K562 (cell line): ENCODE measurements around the gene ARRB2. TPM values are rescaled to one million over a fixed set of nuclear protein-coding genes. Genes with fewer than 3 reads are reported as not detected.

ENCODE experiments used
- ATAC-seq: fragments of 200-7000 bp; cut with Tn5 transposase; 3 replicates; pipeline ENCODE4 v1.9.1; 2020; ENCODE audit warnings: moderate library complexity
- BruUV-seq: library from RNA; stranded (reverse); fragments of 400-500 nt; replicated peaks from 2 replicates; lab custom pipeline; 2021; lab: Mats Ljungman, UMichigan
- CTCF ChIA-PET: fragments of 300-600 bp; formaldehyde crosslinking; extraction: SDS; loops from one replicate; lab custom pipeline; 2021; ENCODE audit warnings: low intra/inter-chr PET ratio; lab: Yijun Ruan, JAX
- POLR2A ChIA-PET: fragments of 300-600, 350-650 bp; sonication (Branson Sonifier 250); formaldehyde crosslinking; extraction: SDS; loops from one replicate; lab custom pipeline; 2021; ENCODE audit warnings: antibody characterized with exemption, inconsistent platforms; lab: Yijun Ruan, JAX
- DNase-seq, 4 experiments: peaks; one replicate each; pipeline versions ENCODE4 v3.0.0 to v3.0.0-alpha.2; 2011 to 2018; ENCODE audit warnings: low spot score in 3 of 4, mixed read lengths in 3 of 4; ENCODE audit errors: extremely low read depth in 1 of 4
- FAIRE-seq: peaks from 2 replicates; lab custom pipeline; 2011; peaks lifted over from hg19 to GRCh38; lab: Jason Lieb, UNC
- H2AFZ ChIP-seq: 2 replicates; pipeline ENCODE4 v1.6.0; 2011; ENCODE audit warnings: low read depth, low read length, control low read depth, inconsistent platforms
- H3K27ac ChIP-seq: fragments of 200-600 bp; 3 replicates; pipeline ENCODE4 v1.8.0; 2011; ENCODE audit warnings: low read depth, mild to moderate bottlenecking, control low read depth, inconsistent platforms, low read length, moderate library complexity, mixed read lengths; ENCODE audit errors: extremely low read depth
- H3K27me3 ChIP-seq, 2 experiments: fragments of 300-600 bp in 1 of 2; 2 replicates in 1 of 2; 3 replicates in 1 of 2; pipeline versions ENCODE4 v1.6.0 to v1.8.0; 2011; ENCODE audit warnings: inconsistent platforms in 2 of 2, low read length in 2 of 2, mild to moderate bottlenecking in 1 of 2, mixed read lengths in 1 of 2, moderate library complexity in 1 of 2; ENCODE audit not compliant: control insufficient read depth in 2 of 2, insufficient read depth in 2 of 2
- H3K36me3 ChIP-seq: fragments of 300-600 bp; 3 replicates; pipeline ENCODE4 v1.8.0; 2011; ENCODE audit warnings: mild to moderate bottlenecking, low read length, inconsistent platforms; ENCODE audit not compliant: control insufficient read depth, insufficient read depth
- H3K4me1 ChIP-seq, 2 experiments: fragments of 200-600 bp in 1 of 2; replicated peaks in 1 of 2; 2 replicates in 1 of 2; 3 replicates in 1 of 2; pipeline versions ENCODE4 v1.5.1 to v1.8.0; 2011; ENCODE audit warnings: inconsistent platforms in 2 of 2, low read length in 2 of 2, mild to moderate bottlenecking in 1 of 2, mixed read lengths in 1 of 2, moderate library complexity in 1 of 2; ENCODE audit not compliant: control insufficient read depth in 2 of 2, insufficient read depth in 2 of 2
- H3K4me2 ChIP-seq: 2 replicates; pipeline ENCODE4 v1.6.1; 2011; ENCODE audit warnings: low read length, control low read depth, inconsistent platforms, mixed read lengths; ENCODE audit not compliant: insufficient read depth
- H3K4me3 ChIP-seq: fragments of 200-600 bp; sonication (generic), shearing (Covaris generic); 2 replicates; pipeline ENCODE4 v1.5.1; 2016; ENCODE audit warnings: control low read depth, inconsistent platforms
- H3K79me2 ChIP-seq: fragments of 200-600 bp; 3 replicates; pipeline ENCODE4 v1.8.0; 2011; ENCODE audit warnings: low read length, inconsistent platforms; ENCODE audit not compliant: control insufficient read depth, insufficient read depth
- H3K9ac ChIP-seq, 2 experiments: 2 replicates each; pipeline versions ENCODE4 v1.6.0 to v1.6.1; 2011; ENCODE audit warnings: low read depth in 2 of 2, low read length in 2 of 2, control low read depth in 1 of 2, inconsistent platforms in 1 of 2, mild to moderate bottlenecking in 1 of 2, mixed read lengths in 1 of 2; ENCODE audit not compliant: insufficient read depth in 1 of 2
- H3K9me1 ChIP-seq: one replicate; pipeline ENCODE4 v1.6.0; 2011; ENCODE audit warnings: inconsistent platforms, mild to moderate bottlenecking, low read length, moderate library complexity; ENCODE audit not compliant: control insufficient read depth, insufficient read depth
- H3K9me3 ChIP-seq: replicated peaks from 2 replicates; pipeline ENCODE4 v1.5.1; 2011; ENCODE audit warnings: low read depth, low read length, inconsistent platforms; ENCODE audit not compliant: control insufficient read depth, insufficient read depth
- H4K20me1 ChIP-seq: replicated peaks from 2 replicates; pipeline ENCODE4 v1.6.1; 2011; ENCODE audit warnings: low read length, inconsistent platforms, mixed read lengths; ENCODE audit not compliant: control insufficient read depth, insufficient read depth
- ARID2 ChIP-seq: fragments of 450-650 bp; IDR thresholded peaks from 2 replicates; pipeline ENCODE4 v1.6.1; 2017; ENCODE audit warnings: antibody characterized with exemption, mild to moderate bottlenecking
- BCL6 ChIP-seq: fragments of 250-450 bp; sonication (Bioruptor Pico); IDR thresholded peaks from 2 replicates; pipeline ENCODE4 v1.4.0; 2020
- C11orf30 ChIP-seq: fragments of 450-650 bp; IDR thresholded peaks from 2 replicates; pipeline ENCODE4 v1.6.1; 2016; ENCODE audit warnings: low read depth, mild to moderate bottlenecking
- CBFA2T2 ChIP-seq: fragments of 450-650 bp; conservative IDR thresholded peaks from 2 replicates; pipeline ENCODE4 v1.6.1; 2017; ENCODE audit warnings: mild to moderate bottlenecking
- CTBP1 ChIP-seq: fragments of 450-650 bp; IDR thresholded peaks from 2 replicates; pipeline ENCODE4 v1.6.1; 2016; ENCODE audit warnings: borderline replicate concordance
- KLF16 ChIP-seq: IDR thresholded peaks from 2 replicates; pipeline ENCODE4 v1.6.1; 2016; ENCODE audit warnings: antibody characterized with exemption
- MEIS2 ChIP-seq: fragments of 450-650 bp; IDR thresholded peaks from 2 replicates; pipeline ENCODE4 v1.6.1; 2014; ENCODE audit warnings: mild to moderate bottlenecking; ENCODE audit not compliant: partially characterized antibody
- MIER1 ChIP-seq: fragments of 450-650 bp; IDR thresholded peaks from 2 replicates; pipeline ENCODE4 v1.6.1; 2016; ENCODE audit warnings: antibody characterized with exemption, mild to moderate bottlenecking, low read depth
- NEUROD1 ChIP-seq: fragments of 150-350 bp; IDR thresholded peaks from 2 replicates; pipeline ENCODE4 v1.6.1; 2014; ENCODE audit warnings: borderline replicate concordance, low read length, low read depth; ENCODE audit not compliant: partially characterized antibody
- RCOR1 ChIP-seq, 2 experiments: IDR thresholded peaks; 2 replicates each; pipeline ENCODE4 v1.6.1; 2012; ENCODE audit warnings: low read depth in 2 of 2, low read length in 2 of 2, borderline replicate concordance in 1 of 2, improper control_type of control experiment in 1 of 2
- RNF219 ChIP-seq: fragments of 250-450 bp; sonication (Bioruptor Pico); IDR thresholded peaks from 2 replicates; pipeline ENCODE4 v1.5.0; 2022; ENCODE audit warnings: mild to moderate bottlenecking
- SP2 ChIP-seq: IDR thresholded peaks from 2 replicates; pipeline ENCODE4 v1.6.1; 2011; ENCODE audit warnings: mild to moderate bottlenecking, low read depth, low read length, moderate library complexity; ENCODE audit not compliant: poor library complexity, severe bottlenecking; ENCODE audit errors: extremely low read depth
- SPI1 ChIP-seq: IDR thresholded peaks from 2 replicates; pipeline ENCODE4 v1.6.1; 2011; ENCODE audit warnings: low read depth, low read length, control low read depth, borderline replicate concordance
- TAF9B ChIP-seq: fragments of 450-650 bp; IDR thresholded peaks from 2 replicates; pipeline ENCODE4 v1.6.1; 2018; ENCODE audit warnings: mild to moderate bottlenecking; ENCODE audit not compliant: partially characterized antibody
- USF1 ChIP-seq: sonication (generic); formaldehyde crosslinking; IDR thresholded peaks from 2 replicates; pipeline ENCODE4 v1.9.0; 2022; ENCODE audit warnings: mild to moderate bottlenecking, missing genetic modification reagents
- ZBTB17 ChIP-seq: fragments of 450-650 bp; formaldehyde crosslinking; IDR thresholded peaks from 2 replicates; pipeline ENCODE4 v1.4.0; 2020; ENCODE audit warnings: mild to moderate bottlenecking
- ZFP30 ChIP-seq: fragments of 250-450 bp; sonication (Bioruptor Pico); IDR thresholded peaks from 2 replicates; pipeline ENCODE4 v1.8.0; 2022; ENCODE audit warnings: moderate library complexity, mild to moderate bottlenecking, inconsistent platforms, borderline replicate concordance
- ZNF584 ChIP-seq: fragments of 200-800 bp; sonication (Bioruptor generic); IDR thresholded peaks from 2 replicates; pipeline ENCODE4 v1.6.1; 2016; ENCODE audit warnings: low read depth, mild to moderate bottlenecking, missing genetic modification characterization, missing compliant biosample characterization
- ZNF76 ChIP-seq: fragments of 250-450 bp; sonication (Bioruptor Pico); IDR thresholded peaks from 2 replicates; pipeline ENCODE4 v1.4.0; 2020; ENCODE audit warnings: mild to moderate bottlenecking, moderate library complexity, borderline replicate concordance
- WGBS: fragments of 100-300 bp; shearing (Covaris generic); methylation state at CpG from one replicate; pipeline ENCODE4 v1.1.6; 2016; ENCODE audit warnings: low coverage, mixed read lengths; ENCODE audit not compliant: insufficient coverage; ENCODE audit errors: missing lambda C conversion rate; 5-methylcytosine and 5-hydroxymethylcytosine counted together
- in situ Hi-C: fragments of 300-500 bp; cut with MboI; formaldehyde crosslinking; loops from 4 replicates; pipeline ENCODE4 v1.15.0; 2018; ENCODE audit warnings: inconsistent platforms, mixed read lengths
- intact Hi-C: fragments of 100-400 bp; cut with micrococcal nuclease; formaldehyde crosslinking; loops from 2 replicates; pipeline ENCODE4 v1.14.2; 2022
- polyA plus RNA-seq, 8 experiments: library from polyadenylated mRNA; depleted of rRNA in 4 of 8; stranded (reverse) in 5 of 8; unstranded in 3 of 8; fragments of >200 nt; fragmentation: Nextera tagmentation in 2 of 8; fragmentation: Illumina TruSeq in 1 of 8; extraction: Ambion mirVana in 2 of 8; extraction: Trizol in 1 of 8; gene quantifications; 2 replicates each; pipeline versions ENCODE4 v1.2.1 to v1.2.3, GENCODE V29; 2011 to 2014; ENCODE audit warnings: inconsistent platforms in 1 of 8, missing spikeins in 1 of 8
- total RNA-seq, 7 experiments: library from RNA; depleted of rRNA in 6 of 7; stranded (reverse); fragments of >200 nt in 6 of 7; fragmentation: Illumina TruSeq in 2 of 7; extraction: Trizol in 2 of 7; gene quantifications; 2 replicates each; pipeline versions ENCODE4 v1.2.1 to v1.2.3, GENCODE V29; 2011 to 2021; ENCODE audit warnings: low replicate concordance in 1 of 7

The ARRB2 gene
- total and polyA plus RNA-seq, 9 of the 15 experiments (the other 6 are each of a cell fraction or from before 2014, with no cell fraction given): 0.79 to 15.3 (median 8.8) TPM

DNA sequence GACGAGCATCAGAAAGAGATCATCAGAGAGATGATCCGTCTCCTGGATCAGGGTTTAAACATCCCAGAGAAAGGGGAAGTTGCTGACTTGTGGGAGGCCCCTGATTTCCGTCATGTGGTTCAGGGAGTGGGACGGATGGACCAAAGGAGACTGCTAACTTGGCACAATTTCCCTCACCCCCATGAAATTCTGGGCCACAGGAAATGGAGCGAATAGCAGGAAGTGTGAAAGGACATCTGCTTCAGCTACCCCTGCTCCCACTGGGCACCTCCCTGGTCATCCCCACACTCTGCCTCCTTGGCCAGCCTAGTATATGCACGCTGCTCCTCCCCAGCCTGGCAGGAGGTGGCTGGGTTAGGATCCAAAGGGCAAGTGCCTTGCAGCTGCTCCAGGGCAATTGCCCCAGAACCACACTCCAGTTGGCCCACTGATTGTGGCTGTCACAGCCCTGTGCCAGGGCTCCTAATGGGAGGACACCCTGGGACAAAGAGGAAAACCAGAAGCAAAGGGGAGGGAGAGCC lies 1.3 kb downstream of the ARRB2 start:
- no peak for DNase-seq
- H4K20me1 ChIP-seq: 0 out of 2 replicates have a peak, but pooled peaks cover 4% of the 10 kb centered on the region
- ChIA-PET CTCF (no interaction called here), POLR2A (no interaction called here)
- 24% methylated on average over 5 of the region's 6 CpGs for WGBS
- no peak for ATAC-seq
- intact Hi-C loops: loop anchor here (2.0 kb wide), 2 partner anchors 19 to 79 kb away; partner anchors contain the start of gene MED11
- in situ Hi-C loops: loop anchor here (5.0 kb wide), 1 partner anchor 171 kb away; no protein-coding TSS in a partner anchor
- H3K9me3 ChIP-seq: no peaks in the 10 kb centered on the region
- H2AFZ ChIP-seq: no peak overlapping the region
- H3K27ac ChIP-seq: no peak overlapping the region
- no peak overlapping the region; the same call in 1 of the 2 replicates for H3K4me2 ChIP-seq
- H3K27me3 ChIP-seq: no peaks in the 10 kb centered on the region
- H3K9me1 ChIP-seq: no peaks in the 10 kb centered on the region
- no peaks in the 10 kb centered on the region for H3K36me3 ChIP-seq
- H3K4me3 ChIP-seq: no peak overlapping the region
- no peak overlapping the region for H3K9ac ChIP-seq
- no peaks in the 10 kb centered on the region for H3K79me2 ChIP-seq
- no peak for FAIRE-seq
- BruUV-seq: no TSS peak
- peak; percentile 35; the same call in 1 of the 2 replicates for TF ChIP-seq CTBP1
- peak; percentile 41; the same call in 1 of the 2 replicates for TF ChIP-seq USF1
- 0 out of 2 replicates have a peak, but pooled peaks have one; percentile 25 for TF ChIP-seq SPI1
- TF ChIP-seq BCL6 (CRISPR knock-in tag): no peak
- TF ChIP-seq SP2: no peak
- no peak for TF ChIP-seq KLF16
- no peak for TF ChIP-seq ZNF76 (CRISPR knock-in tag)
- TF ChIP-seq CBFA2T2: no peak
- TF ChIP-seq MEIS2: no peak
- TF ChIP-seq C11orf30: peak; percentile 10; the same call in 1 of the 2 replicates
- TF ChIP-seq RCOR1 (IDR thresholded peaks at IDR 0.05; ENCODE audit: borderline replicate concordance in 1 of 2, low read depth in 2 of 2, low read length in 2 of 2): 0 out of 4 replicates have a peak, but pooled peaks of 1 of the 2 experiments have one; percentile 21
- no peak for TF ChIP-seq ZFP30 (CRISPR knock-in tag)
- no peak for TF ChIP-seq ZNF584 (CRISPR knock-in tag)
- no peak for TF ChIP-seq MIER1
- no peak for TF ChIP-seq ARID2
- no peak for TF ChIP-seq RNF219 (CRISPR knock-in tag)
- TF ChIP-seq ZBTB17 (CRISPR knock-in tag): no peak
- TF ChIP-seq TAF9B: no peak
- TF ChIP-seq NEUROD1: no peak
- H3K4me1 ChIP-seq: peaks cover 3 to 21% of the 10 kb centered on the region in 2 experiments; a peak in 4 of 5 replicates
